Activated gamma-delta T cell (primary cell): Measurements from ENCODE around the gene BRD7.

Experiments
- DNase-seq: peaks from one replicate; lab custom pipeline; 2025; lab: John Stamatoyannopoulos, UW

Gene BRD7

GRCh38 chr16:50389900-50390299 is 21.1 kb upstream of the BRD7 start:
- DNase-seq: no peak

DNA sequence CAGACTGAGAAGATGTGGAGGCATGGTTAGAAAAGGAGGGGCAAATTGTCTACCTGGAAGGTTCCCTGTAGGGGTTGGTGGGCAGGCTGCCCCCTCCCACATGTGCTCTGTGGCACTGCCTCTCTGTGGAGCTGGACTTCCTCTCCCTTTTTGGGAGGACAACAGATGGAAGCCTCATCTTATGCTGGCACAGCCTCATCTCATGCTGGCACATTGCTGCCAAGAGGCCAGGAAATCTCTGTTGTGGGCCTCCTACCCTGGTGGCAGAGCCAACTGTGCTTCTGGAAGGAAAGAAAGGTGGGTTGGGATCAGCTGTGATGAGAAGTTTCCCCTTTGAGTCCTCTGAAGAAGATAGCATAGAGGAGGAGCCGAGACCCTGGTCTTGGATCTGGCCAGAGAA is 19.7 kb upstream of the BRD7 start:
- no peak for DNase-seq

GRCh38 chr16:50386774-50387173 is 18.0 kb upstream of the BRD7 start:
- no peak for DNase-seq

DNA sequence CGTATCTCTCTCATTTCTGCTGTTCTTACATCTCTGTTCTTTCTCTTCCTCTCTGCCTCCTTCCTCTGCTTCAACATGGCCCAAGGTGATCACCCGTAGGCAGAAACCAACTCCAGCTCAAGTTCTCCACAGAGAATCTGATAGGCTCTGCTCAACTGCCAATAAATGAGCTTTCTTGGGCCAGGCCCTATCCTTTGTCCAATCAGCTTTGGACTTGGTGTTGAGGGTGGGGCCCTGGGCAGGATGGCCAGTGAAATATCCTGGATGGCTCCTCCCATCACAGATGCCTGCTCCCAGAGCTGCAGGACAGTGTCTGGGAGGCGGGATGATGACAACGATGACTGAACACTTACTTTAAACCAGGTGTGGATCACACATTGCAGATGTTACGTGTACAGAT is 17.4 kb upstream of the BRD7 start:
- DNase-seq: no peak

- DNase-seq: no peak
These were observed 15.8 kb upstream of the BRD7 start for GRCh38 chr16:50384500-50385135.

DNA sequence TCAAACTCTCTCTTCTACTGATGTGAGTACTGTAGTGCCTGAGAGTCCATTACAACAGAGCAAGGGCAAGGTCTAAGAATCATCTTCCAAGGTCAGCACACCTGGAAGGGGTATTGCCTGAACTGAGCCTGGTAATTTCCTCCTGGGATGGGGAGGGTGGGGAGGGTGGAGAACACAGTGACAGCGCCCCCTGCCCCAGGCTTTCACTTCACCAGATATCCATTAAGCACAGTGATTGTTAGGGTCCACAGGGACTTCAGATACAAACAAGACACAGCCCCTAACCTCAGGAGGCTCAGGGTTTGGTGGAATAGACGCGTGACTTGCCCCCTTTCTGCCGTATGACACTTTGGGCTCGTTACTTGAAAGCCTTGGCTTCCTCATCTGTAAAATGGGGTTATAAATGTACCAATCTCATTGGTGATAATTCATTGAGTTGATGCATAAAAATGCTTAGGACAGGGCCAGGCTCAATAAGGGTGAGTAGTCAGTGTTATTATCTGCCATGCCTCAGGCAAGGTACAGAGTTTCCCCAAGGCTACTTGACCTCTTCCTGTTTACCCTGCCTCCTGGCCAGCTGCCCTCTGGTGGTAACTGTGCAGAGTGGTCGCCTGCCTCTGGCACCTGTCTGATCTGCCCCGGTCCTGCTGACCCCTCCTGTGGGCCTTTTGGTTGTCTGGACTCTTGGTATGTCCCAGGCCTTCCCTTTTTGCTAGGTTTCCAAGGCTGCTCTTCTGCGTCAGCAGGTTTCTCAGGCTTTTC is 13.1 kb upstream of the BRD7 start:
- no peak for DNase-seq

GRCh38 chr16:50378417-50378816 is 9.6 kb upstream of the BRD7 start:
- no peak for DNase-seq

- DNase-seq: no peak
These were observed 8.2 kb upstream of the BRD7 start for GRCh38 chr16:50377001-50377400.

- DNase-seq: no peak
These were observed 5.0 kb upstream of the BRD7 start for GRCh38 chr16:50373780-50374179.

DNA sequence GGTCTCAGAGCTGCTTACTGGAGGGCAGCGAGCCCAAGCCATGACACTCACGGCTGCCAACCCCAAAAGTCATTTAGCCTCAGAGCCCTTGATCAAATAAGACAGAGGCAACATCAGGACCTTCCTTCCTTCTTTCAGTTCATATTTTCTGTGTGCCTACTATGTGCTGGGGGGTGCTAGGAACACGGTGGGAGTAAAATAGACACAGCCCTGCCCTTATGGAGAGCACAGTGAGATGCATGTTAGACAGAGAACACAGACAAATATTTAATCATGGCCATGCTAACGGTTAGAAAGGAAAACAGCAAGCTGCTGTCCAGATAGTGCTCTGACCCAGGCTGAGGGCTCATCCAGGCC is 4.5 kb upstream of the BRD7 start:
- DNase-seq: no peak

DNA sequence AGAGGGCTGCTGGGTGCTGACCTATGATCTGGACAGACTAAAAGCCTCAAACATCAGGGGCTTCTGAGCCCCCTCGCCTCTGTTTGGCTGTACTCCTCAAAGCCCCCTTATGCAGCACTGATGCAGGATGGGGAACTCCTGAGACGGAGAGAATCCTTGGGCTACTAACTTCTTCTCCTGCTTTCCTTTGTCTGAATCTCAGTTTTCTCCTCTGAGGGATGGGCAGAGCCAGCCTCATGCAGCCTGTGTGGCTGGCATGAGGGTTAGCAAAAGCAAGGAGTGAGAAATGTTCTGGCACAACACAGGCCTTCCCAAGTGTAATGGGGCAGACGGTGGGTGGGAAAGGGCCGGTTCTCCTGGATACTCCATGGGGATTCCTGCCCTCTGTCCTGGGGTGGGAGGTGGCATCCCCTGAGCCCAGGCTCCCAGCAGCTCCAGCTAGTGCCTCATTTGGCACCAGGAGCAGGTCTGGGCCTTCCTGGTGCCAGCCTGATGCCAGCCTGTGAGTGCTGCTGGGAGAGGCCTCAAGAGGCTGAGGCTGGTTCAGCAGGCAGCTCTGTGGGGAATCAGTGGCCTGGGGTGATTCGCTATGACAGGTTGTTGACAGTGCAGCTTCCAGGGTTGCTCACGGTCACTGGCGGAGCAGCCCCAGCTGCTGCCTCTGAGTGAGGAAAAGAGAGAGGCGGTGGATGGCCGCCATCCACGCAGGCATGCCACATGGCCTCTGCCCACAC is 4.0 kb upstream of the BRD7 start:
- DNase-seq: no peak

- DNase-seq: no peak
These were observed 3.3 kb upstream of the BRD7 start for GRCh38 chr16:50371936-50372595.

- DNase-seq: no peak
These were observed 2.4 kb upstream of the BRD7 start for GRCh38 chr16:50371036-50371716.

- DNase-seq: no peak
These were observed 481 bp upstream of the BRD7 start for GRCh38 chr16:50369133-50369804.

- DNase-seq: no peak
These were observed 895 bp downstream of the BRD7 start for GRCh38 chr16:50367777-50368409.

DNA sequence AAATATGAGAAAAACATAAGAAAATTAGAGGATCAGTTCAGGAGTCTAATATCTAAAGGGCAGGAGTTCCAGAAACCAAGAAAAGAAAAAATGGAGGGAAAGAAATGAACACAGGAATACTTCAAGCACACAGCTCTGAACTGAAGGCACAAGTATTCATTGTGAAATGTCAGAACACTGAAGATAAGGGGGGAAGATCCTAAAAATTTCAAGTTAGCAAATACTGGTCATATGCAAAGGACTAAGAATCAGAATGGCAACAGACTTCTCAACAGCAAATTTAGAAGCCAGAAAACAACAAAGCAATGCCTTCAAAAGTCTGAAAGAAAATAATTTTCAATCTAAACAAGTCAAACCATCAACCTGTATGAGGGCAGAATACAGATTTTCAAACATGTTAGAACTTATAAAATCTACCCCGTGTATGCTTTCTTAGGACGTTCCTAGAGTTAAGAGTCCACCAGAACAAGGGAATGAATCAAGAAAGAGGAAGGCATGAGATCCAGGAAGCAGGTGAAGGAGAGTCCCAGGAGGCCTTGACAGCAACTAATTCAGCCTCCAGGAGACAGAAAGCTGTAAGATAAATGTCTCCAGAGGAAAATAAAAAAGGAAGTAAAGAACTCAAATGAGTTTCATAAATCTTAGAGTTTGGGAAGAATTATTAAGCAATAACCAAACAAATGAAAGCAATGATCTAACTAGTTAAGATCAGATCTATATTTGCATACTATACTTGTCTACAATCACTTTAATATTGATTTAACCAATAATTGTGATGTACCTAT is 2.8 kb downstream of the BRD7 start:
- DNase-seq: no peak

- no peak for DNase-seq
These were observed 5.1 kb downstream of the BRD7 start for GRCh38 chr16:50363656-50364055.

GRCh38 chr16:50360779-50361178 is 8.0 kb downstream of the BRD7 start:
- no peak for DNase-seq

DNA sequence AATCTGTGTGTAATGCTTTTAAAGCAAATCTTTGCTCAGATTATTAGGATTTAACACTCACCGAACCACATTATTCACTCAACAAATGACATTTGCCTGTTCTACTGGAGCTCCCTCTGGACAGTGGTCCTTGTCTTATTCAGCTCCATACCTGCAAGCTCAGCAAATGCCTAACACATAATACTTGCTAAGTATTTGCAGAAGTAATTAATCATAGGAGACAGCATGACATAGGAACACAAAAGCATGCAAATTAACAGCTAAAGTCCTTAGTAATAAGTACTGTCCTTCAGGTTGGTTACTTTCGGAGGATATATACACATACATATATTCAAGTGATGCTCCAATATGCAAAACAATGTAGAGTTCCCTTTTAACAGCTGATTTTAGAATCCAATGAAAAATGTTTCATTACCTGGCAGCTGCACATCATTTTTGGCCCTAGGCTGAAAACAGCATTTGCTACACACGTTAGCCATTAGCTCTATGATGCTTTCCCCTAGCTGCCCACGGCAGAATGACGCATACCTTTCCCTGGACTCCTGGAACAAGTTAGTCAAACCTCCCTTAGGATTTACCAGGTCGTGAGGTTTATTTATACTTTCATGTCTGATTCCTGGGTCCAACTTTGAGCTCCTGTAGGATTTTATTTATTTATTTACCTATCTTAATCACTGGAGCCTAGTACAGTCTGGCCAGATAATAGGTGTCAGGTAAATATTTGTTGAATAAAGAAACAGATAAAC is 8.6 kb downstream of the BRD7 start:
- no peak for DNase-seq
